Cardiac fibroblast (primary cell): ENCODE results near the gene LDLRAD3.

Experiments
- DNase-seq, 2 donors: peaks; one replicate each; pipeline versions ENCODE4 v3.0.0 to v3.0.0-alpha.2; 2010; ENCODE audit warnings: low read depth in 2 of 2
- H3K4me3 ChIP-seq, 2 donors: replicated peaks in 1 of 2; 1 replicate in 1 of 2; 2 replicates in 1 of 2; pipeline ENCODE4 v1.5.1; 2011; ENCODE audit warnings: low read depth in 2 of 2, low read length in 2 of 2, mild to moderate bottlenecking in 2 of 2, moderate library complexity in 1 of 2
- CTCF ChIP-seq: IDR thresholded peaks from one replicate; pipeline ENCODE4 v1.5.1; 2011; ENCODE audit warnings: low read depth, mild to moderate bottlenecking, low read length, inconsistent platforms

The LDLRAD3 gene

GRCh38 chr11:36061471-36061870 lies 117.6 kb downstream of the LDLRAD3 start:
- no peak for TF ChIP-seq CTCF
- DNase-seq = no peak
- no peak overlapping the region for H3K4me3 ChIP-seq

- no peak overlapping the region for H3K4me3 ChIP-seq
- peak; percentile 49 to 83 for DNase-seq
These were observed 119.0 kb downstream of the LDLRAD3 start for GRCh38 chr11:36062796-36063365.

GRCh38 chr11:36065436-36065835 lies 121.6 kb downstream of the LDLRAD3 start:
- peak; percentile 29 to 90 for DNase-seq
- H3K4me3 ChIP-seq = no peak overlapping the region
- TF ChIP-seq CTCF = no peak

More at GRCh38 chr11:36062796-36063365, 119.0 kb downstream of the LDLRAD3 start:
- TF ChIP-seq CTCF = no peak

- no peak overlapping the region for H3K4me3 ChIP-seq
- DNase-seq = no peak
- TF ChIP-seq CTCF = no peak
These were observed 123.0 kb downstream of the LDLRAD3 start for GRCh38 chr11:36066891-36067290.

GRCh38 chr11:36069576-36070212 lies 125.8 kb downstream of the LDLRAD3 start:
- no peak overlapping the region for H3K4me3 ChIP-seq
- TF ChIP-seq CTCF = no peak
- no peak for DNase-seq

GRCh38 chr11:36070213-36070953 lies 126.5 kb downstream of the LDLRAD3 start:
- no peak for DNase-seq
- H3K4me3 ChIP-seq = no peak overlapping the region
- TF ChIP-seq CTCF = no peak
